ENCODE measurements around the gene FBLN2. TPM values are rescaled to one million over a fixed set of nuclear protein-coding genes. Genes with fewer than 3 reads are reported as not detected.

FBLN2 gene
- total and polyA plus RNA-seq, 2 of the 13 experiments (the other 11 are each of a cell fraction or from before 2014, with no cell fraction given): not detected

DNA sequence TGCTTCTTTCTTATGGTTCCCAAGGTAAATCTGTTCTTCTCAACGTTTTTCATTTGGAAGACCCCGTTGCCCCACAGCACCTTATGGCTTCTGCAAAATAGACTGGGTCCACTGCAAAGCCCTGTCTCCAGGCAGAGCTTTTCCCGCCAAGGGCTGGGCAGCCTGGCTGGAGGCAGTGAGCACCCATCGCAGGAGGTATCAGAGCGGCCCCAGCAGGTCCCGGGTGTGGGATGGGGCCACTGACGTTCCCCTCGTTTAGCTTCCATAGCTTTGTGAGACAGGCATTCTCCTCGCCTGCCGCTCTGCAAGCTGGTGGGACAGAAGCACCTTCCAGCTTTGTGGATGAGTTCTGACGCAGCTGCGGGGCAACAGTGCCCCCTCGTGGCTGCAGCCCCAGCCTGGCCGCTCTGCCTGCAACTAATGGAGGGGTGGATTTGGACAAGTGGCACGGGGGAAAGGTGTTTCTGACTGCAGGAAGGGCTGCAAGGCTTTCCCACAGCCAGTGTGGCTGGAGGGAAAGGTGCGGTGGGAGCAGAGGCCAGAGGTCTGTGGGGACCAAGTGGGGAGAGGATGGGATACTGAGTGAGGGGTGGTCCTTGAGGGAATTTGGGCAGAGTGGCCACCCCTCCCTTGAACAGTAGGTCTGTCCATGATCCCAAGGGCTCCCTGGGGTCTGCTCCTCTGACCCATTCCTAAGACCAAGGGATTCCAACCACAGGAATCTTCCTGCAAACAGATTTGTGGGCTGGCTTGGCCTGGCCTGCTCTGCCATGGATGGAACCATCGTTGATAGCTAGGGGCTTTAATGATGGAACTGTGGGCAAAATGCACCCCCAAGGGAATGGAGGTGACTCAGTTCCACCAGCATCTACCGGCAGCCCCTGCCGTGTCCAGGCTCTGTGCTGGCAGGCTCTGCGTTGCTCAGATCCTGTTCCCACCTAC is 99.4 kb downstream of the FBLN2 start (continued):
- TF ChIP-seq, protein P1, sequence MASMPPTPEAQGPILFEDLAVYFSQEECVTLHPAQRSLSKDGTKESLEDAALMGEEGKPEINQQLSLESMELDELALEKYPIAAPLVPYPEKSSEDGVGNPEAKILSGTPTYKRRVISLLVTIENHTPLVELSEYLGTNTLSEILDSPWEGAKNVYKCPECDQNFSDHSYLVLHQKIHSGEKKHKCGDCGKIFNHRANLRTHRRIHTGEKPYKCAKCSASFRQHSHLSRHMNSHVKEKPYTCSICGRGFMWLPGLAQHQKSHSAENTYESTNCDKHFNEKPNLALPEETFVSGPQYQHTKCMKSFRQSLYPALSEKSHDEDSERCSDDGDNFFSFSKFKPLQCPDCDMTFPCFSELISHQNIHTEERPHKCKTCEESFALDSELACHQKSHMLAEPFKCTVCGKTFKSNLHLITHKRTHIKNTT (CRISPR knock-in tag; IDR thresholded peaks at IDR 0.05): no peak
- TF ChIP-seq POGZ (CRISPR knock-in tag; IDR thresholded peaks at IDR 0.05) (no peak), JUND (CRISPR knock-in tag; IDR thresholded peaks at IDR 0.05) (no peak), ZNF143 (CRISPR knock-in tag; IDR thresholded peaks at IDR 0.05) (no peak), KAT2B (IDR thresholded peaks at IDR 0.05; ENCODE audit: borderline replicate concordance, low read depth, low read length) (no peak), BCL6 (CRISPR knock-in tag; IDR thresholded peaks at IDR 0.05) (no peak), KDM2A (CRISPR knock-in tag; IDR thresholded peaks at IDR 0.05; ENCODE audit: borderline replicate concordance, low read depth) (peak; percentile 28; the same call in 1 of the 2 replicates), GABPA (IDR thresholded peaks at IDR 0.05; ENCODE audit: low read depth, low read length) (no peak), GABPA (CRISPR knock-in tag; IDR thresholded peaks at IDR 0.05; ENCODE audit: low read depth) (no peak), ZSCAN9 (CRISPR knock-in tag; IDR thresholded peaks at IDR 0.05; ENCODE audit: borderline replicate concordance) (0 out of 2 replicates have a peak, but pooled peaks have one; percentile 52), THYN1 (CRISPR knock-in tag; IDR thresholded peaks at IDR 0.05; ENCODE audit: borderline replicate concordance, low read depth) (no peak), ZNF737 (CRISPR knock-in tag; IDR thresholded peaks at IDR 0.05; ENCODE audit: borderline replicate concordance) (no peak), SRSF1 (optimal IDR thresholded peaks at IDR 0.05; ENCODE audit: low read depth, low read length) (no peak), KAT8 (CRISPR knock-in tag; IDR thresholded peaks at IDR 0.05) (no peak), KMT2A (CRISPR knock-in tag; IDR thresholded peaks at IDR 0.05) (no peak), ZNF629 (CRISPR knock-in tag; conservative IDR thresholded peaks at IDR 0.05) (no peak), ZFP36L1 (CRISPR knock-in tag; IDR thresholded peaks at IDR 0.05) (no peak)
- TF ChIP-seq, protein P2, sequence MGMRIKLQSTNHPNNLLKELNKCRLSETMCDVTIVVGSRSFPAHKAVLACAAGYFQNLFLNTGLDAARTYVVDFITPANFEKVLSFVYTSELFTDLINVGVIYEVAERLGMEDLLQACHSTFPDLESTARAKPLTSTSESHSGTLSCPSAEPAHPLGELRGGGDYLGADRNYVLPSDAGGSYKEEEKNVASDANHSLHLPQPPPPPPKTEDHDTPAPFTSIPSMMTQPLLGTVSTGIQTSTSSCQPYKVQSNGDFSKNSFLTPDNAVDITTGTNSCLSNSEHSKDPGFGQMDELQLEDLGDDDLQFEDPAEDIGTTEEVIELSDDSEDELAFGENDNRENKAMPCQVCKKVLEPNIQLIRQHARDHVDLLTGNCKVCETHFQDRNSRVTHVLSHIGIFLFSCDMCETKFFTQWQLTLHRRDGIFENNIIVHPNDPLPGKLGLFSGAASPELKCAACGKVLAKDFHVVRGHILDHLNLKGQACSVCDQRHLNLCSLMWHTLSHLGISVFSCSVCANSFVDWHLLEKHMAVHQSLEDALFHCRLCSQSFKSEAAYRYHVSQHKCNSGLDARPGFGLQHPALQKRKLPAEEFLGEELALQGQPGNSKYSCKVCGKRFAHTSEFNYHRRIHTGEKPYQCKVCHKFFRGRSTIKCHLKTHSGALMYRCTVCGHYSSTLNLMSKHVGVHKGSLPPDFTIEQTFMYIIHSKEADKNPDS (CRISPR knock-in tag; IDR thresholded peaks at IDR 0.05): no peak
- TF ChIP-seq, protein P3, sequence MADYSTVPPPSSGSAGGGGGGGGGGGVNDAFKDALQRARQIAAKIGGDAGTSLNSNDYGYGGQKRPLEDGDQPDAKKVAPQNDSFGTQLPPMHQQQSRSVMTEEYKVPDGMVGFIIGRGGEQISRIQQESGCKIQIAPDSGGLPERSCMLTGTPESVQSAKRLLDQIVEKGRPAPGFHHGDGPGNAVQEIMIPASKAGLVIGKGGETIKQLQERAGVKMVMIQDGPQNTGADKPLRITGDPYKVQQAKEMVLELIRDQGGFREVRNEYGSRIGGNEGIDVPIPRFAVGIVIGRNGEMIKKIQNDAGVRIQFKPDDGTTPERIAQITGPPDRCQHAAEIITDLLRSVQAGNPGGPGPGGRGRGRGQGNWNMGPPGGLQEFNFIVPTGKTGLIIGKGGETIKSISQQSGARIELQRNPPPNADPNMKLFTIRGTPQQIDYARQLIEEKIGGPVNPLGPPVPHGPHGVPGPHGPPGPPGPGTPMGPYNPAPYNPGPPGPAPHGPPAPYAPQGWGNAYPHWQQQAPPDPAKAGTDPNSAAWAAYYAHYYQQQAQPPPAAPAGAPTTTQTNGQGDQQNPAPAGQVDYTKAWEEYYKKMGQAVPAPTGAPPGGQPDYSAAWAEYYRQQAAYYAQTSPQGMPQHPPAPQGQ (CRISPR knock-in tag; IDR thresholded peaks at IDR 0.05; ENCODE audit: borderline replicate concordance): no peak
- TF ChIP-seq, protein P4, sequence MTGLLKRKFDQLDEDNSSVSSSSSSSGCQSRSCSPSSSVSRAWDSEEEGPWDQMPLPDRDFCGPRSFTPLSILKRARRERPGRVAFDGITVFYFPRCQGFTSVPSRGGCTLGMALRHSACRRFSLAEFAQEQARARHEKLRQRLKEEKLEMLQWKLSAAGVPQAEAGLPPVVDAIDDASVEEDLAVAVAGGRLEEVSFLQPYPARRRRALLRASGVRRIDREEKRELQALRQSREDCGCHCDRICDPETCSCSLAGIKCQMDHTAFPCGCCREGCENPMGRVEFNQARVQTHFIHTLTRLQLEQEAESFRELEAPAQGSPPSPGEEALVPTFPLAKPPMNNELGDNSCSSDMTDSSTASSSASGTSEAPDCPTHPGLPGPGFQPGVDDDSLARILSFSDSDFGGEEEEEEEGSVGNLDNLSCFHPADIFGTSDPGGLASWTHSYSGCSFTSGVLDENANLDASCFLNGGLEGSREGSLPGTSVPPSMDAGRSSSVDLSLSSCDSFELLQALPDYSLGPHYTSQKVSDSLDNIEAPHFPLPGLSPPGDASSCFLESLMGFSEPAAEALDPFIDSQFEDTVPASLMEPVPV (CRISPR knock-in tag; IDR thresholded peaks at IDR 0.05): no peak

Measured in HepG2 (cell line).